Stimulated activated CD4-positive, alpha-beta T cell treated with anti-CD3 and anti-CD28 coated beads, Interleukin-12 subunit alpha, Interleukin-12 subunit beta, amount 100 ng/mL, for 4 hours (primary cell): ENCODE data around the gene DNAJA3.
A peak's percentile ranks its signal among the peaks of the same experiment; 100 is the strongest.

Source experiments
- DNase-seq: peaks from one replicate; pipeline ENCODE4 v3.0.0-alpha.2; 2020

Gene DNAJA3

DNA sequence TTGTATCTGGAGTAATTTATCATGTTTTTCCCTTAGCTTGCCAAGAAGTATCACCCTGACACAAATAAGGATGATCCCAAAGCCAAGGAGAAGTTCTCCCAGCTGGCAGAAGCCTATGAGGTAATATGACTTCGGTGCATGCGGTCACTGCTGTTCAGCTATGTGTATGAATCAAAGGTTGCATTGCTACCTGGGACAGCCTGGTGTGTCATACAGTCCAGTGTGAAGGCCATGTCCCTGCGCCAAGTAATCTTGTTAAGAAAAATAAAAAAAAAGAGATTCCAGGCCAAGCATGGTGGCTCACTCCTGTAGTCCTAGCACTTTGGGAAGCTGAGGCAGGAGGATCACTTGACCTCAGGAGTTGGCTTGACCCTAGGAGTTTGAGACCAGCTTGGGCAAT lies 11.7 kb downstream of the DNAJA3 start:
- DNase-seq = no peak

DNA sequence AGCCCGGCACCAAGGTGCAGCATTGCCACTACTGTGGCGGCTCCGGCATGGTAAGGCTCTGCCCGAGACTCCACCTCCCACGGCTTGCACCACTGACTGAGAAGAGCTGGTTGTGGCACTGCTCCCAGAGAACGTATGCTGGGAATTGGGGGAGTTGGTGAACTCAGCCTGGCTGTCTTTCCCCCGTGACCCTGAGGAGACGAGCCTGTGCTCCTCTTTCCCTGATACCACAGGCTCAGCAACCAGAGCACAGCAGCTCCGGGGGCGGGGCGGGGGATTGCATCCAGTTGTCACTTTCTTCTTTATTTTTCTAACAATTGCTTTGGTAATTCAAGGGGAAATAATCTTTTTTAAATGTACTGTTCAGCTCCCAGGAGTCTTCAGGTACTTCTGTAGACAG lies 16.7 kb downstream of the DNAJA3 start:
- DNase-seq = no peak

DNA sequence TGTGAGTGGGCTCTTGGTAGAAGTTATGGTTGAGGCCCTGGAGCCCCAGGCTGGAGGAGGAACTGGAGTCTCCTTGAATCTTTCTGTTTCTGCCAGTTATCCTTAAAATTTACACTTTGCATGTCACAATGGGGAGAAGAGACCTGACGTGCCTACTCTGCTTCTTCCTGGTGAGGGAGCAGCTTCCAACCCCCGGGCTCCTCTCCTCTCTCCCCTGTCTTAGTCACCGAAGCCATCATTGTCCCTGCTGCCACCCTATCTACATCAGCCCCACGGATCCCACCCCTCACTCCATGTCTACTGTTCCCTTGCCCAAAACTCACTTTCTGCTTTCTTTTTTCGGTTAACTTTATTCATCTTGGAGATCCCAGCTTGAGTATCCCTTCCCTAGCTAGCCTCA lies 17.6 kb downstream of the DNAJA3 start:
- no peak for DNase-seq

DNA sequence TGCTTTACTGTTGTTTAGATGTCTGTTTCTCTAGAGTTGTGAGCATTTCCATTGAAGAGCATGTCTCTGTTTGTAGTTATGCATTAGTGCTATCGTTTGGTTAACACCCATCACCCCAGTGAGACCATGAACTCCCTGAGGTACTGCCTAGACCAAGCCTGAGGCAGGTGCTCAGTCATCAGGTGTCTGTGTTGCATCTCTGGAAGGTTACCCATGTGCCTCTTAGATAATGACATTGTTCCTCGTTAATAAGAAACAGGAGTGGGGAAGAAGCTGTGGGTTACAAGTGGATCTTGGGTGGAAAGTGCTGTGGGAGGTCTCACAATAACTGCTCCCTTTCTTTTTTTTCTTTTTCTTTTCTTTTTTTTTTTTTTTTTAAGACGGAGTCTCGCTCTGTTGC lies 18.3 kb downstream of the DNAJA3 start:
- DNase-seq = no peak

DNA sequence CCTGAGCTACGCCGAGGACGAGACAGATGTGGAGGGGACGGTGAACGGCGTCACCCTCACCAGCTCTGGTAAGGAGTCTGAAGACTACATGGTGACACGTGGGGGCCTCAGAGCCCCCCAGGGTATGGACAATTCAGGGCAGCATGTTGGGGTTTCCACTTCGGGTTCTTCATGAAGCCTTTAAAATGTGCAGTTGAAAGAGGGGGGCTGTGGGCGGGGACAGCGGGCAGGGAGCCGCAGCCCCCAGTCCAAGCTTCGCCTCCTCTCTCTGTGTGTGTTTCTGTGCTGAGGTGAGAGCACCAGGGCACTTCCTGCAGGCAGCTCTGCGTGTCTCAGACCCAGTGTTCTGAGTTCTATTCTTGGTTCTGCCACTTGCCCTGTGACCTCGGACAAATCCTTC lies 24.8 kb downstream of the DNAJA3 start:
- DNase-seq = no peak

DNA sequence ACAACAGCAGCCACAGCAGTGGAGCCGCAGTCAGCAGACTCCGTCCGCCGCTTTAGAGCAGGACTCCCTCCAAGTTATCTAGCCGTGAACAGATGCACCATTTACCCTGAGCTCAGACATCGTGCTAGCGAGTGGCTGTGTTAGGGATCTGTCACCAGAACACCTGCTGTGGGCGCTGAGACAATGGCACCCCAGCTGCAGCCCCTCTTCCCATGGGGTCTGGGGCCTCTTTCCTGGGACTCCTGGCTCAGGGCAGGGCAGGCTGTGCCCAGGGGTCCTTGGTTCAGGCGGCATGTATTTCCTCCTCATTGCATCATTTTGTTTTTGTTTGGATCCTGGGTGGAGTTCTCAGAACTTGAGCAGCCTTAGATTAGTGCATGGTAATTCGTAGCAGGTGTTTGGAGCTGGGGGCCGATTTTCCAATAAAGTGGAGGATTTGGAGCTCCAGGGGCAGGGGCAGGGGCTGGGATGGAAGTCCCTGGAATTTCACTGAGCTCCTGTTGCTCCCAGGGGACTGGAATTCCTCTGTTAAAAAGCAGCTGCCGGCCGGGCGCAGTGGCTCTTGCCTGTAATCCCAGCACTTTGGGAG lies 25.4 kb downstream of the DNAJA3 start:
- DNase-seq = no peak

DNA sequence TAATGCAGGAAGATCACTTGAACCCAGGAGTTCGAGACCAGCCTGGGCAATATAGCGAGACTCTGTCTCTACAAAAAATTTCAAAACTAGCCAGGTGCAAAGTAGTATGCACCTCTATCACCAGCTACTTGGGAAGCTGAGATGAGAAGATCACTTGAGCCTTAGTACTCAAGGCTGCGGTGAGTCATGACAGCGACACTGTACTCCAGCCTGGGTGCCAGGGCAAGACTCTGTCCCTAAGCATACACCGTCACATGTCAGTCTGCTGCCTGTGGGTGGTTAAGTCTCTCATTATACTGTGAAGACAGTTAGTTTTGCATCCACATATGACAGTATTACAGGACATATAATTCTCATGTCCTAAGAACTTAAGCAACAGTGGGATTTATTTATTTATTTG lies 27.0 kb downstream of the DNAJA3 start:
- no peak for DNase-seq

DNA sequence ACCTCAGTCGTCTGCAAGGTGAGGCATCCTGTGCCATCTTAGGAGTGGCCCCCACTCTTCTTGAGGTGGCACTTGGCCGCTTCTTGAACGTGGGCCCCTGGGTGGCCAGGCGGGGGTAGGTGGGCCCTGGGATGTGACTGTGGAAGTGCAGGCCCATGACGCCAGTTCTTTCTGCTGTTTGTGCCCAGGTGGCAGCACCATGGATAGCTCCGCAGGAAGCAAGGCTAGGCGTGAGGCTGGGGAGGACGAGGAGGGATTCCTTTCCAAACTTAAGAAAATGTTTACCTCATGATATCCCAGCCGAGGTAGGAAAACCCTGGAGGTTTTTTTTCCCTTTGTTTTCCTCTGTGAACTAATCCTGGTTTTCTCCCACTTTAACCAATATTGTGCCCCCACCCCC lies 29.0 kb downstream of the DNAJA3 start:
- DNase-seq = no peak

DNA sequence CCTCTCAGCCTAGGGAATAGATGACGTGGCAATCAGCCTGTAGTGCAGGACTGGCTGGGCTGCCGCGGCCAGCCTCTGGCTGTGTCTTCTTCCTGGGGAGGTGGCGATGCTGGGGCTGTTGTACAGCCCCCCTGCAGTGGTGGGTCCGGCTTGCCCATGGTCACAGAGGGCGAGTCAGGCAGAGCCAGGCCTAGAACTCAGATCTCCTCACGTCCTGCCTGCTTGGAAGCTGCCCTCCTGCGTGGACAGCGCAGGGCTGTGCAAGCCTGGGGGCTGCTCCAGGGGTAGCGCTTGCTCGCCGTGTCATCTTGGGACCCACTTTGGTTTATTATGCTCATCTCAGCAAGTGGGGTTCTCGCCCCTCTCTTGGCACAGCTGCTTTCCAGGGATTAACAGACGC lies 29.4 kb downstream of the DNAJA3 start:
- no peak for DNase-seq

DNA sequence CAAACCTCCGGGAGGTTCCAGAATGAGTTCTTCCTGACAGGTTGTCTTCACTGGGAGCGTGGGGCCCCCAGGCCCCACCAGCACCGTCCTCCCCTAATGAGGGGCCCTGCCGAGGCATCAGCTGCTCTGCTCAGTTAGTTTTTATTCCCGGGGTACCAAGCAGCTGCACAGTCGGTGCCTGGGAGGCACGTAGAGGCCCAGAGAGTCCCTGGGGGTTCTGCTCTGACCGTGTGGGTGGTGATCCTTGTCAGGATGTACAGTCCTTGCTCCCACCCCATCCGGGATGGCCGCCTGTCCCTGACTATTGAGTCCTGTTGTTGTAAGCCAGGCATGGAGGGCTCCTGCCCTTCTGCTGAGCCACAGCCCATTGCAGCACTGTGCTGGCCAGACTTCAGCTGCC lies 30.3 kb downstream of the DNAJA3 start:
- no peak for DNase-seq

DNA sequence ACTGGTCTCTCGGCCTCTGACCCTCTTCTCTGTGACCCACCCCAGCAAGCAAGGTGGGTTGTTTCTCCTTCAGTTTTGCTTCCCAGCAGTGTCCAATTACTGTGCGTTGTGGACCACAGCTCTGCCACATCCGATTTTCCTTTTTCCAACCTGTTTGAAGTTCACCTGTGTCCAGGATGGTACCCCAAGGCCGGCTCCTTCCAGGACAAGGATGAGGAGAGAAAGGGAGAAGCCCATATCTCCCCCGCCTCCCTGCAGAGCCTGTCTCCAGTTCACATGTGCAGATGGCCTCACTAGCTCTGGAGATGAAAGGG lies 35.2 kb downstream of the DNAJA3 start:
- DNase-seq = no peak

DNA sequence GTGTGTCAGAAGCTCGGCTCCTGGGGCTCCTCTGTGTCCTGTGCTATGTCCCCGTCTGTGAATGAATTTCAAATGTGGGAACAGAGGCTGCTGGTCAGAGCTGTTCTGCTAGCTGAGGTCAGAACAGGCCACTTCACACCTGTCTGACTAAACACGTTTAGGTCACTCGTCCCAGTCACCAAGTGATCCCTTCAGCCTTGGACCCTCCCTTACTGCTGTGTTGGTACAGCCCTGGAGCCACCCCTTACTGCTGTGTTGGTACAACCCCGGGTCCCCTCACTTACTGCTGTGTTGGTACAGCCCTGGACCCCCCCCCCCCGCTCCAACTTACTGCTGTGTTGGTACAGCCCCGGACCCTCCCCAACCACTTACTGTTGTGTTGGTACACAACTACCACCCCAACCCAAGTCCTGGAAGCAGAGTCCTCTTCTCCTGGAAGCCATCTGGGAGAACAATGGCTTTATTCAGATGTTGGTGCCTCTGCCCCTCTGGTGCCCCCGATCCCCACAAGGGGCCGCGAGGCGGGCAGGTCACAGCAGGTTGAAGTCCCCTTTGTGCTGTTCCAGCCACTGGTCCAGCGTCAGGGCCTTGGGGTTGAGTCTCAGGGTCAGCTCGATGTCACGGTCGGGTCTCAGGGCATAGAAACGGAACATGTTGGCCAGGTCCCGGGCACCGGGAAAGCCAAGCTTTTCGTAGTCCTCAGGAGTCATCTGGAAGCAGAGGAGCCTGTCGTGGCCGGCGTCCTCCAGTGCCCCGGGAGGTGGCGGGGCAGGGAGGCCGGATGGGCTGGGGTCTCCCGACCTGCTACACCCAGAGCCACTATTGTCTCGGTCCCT lies 35.8 kb downstream of the DNAJA3 start:
- no peak for DNase-seq

DNA sequence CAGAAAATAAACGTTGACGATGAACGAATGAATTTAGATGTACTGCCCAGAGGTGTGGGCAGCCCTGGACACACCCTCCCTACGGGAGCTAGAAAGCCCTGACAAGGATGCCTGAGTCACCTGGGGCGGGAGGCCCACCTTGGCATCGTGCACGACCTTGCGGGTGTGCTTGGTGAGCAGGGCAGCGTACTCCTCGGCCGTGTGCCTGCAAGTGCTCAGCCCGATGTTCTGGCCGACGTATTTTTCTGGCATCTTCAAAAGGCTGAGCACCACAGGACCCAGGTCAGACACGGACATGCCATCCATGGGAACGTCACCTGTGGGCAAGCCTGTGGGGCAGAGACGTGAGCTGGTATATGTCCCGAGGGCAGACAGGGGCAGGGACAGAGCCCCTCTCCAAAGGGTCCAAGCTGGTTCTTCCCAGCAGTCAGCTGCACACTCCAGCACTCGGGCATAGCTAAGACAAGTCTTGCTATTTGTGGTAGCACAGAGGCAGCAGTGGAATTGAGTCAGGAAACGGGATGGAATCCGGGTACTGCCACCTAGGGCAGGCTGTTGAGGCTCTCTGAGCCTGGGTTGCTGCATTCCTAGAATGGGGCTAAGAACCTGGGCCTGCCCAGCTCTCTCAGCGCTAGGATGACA lies 38.0 kb downstream of the DNAJA3 start:
- no peak for DNase-seq

DNA sequence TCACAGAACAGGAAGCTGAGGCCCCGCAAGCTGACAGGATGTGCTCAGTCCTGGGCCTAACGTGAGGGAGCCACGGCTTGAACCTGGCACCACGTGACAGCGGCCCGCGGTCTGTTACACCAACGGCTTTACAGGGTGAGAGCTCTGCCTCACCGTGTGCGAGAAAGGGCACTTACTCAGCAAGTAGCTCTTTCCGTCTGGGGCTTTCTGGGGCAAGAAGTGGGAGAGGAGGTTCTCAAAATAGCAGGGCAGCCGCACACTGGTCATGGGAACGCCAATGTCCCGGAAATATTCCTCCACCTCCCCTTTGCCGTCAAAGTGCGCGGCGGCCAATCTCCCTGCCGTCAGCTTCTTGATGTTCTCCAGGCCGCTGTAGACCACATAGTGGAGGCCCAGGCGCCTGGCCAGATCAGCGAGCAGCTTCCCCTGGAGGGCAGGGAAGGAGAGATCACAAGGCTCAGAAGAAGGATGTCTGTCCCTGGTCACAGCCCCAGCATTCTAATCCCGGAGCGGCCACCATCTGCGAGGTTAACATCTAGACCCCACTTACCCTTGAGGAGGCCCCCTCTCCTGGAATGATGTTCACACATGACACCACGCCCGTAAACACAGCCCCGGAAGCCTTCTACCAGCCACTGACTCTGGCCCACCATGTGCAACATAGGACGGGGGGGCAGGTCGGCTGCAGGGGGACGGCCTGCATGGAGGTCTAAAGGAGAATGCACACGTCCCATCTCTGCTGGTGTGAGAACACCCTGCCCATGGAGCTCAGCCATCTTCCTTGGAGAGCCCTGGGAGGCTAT lies 40.5 kb downstream of the DNAJA3 start:
- peak; percentile 24 for DNase-seq

DNA sequence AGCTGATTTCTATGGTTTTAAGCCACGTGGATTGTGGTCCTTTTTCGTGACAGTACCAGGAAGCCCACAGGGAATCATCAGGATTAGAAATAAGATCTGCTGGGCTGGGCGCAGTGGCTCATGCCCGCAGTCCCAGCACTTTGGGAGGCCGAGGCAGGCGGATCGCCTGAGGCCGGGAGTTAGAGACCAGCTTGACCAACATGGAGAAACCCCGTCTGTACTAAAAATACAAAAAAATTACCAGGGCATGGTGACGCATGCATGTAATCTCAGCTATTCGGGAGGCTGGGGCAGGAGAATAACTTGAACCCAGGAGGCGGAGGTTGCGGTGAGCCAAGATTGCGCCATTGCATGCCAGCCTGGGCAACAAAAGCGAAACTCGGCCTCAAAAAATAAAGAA lies 42.2 kb downstream of the DNAJA3 start:
- no peak for DNase-seq

DNA sequence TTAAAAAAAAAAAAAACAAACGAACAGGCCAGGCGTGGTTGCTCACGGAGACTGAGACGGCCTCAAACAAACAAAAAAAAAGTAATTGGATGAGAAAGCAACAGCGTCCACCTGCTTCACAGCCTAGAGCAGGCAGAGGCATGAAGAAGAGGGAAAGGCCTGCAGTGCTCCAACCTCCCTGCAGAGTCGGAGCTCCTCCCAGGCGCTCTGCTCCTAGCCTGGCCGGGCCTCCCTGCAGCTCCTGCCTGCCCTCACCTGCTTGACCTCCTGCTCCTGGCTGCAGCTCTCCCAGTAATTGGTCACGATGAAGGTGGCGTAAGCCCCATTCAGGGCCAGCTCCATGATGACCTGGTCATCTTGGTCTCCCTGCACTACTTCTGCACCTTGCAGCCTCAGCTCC lies 43.3 kb downstream of the DNAJA3 start:
- no peak for DNase-seq

DNA sequence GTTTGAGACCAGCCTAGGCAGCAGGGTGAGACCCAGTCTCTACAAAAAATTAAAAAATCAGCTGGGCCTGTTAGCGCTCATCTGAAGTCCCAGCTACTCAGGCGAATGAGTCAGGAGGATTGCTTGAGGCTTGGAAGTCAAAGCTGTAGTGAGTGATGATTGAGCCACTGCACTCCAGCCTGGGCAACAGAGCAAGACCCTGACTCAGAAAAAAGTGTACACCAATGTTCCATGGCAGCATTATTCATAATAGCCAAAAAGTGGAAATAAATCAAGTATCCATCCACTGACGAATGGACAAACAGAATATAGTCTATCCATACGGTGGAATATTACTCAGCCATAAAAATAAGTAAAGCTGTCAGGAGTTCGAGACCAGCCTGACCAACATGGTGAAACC lies 46.2 kb downstream of the DNAJA3 start:
- DNase-seq = no peak

DNA sequence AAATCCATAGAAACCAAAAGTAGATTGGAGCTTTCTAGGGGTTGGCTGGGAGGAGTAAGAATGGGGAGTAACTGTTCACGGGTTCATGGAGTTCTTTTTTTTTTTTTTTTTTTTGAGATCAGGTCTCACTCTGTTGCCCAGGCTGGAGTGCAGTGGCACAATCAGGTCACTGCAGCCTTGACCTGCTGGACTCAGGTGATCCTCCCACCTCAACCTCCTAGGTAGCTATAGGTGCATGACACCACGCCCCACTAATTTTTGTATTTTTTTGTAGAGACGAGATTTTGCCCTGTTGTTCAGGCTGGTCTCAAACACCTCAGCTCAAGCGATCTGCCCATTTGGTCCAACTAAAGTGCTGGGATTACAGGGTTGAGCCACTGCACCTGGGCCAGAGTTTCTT lies 47.2 kb downstream of the DNAJA3 start:
- DNase-seq = no peak

DNA sequence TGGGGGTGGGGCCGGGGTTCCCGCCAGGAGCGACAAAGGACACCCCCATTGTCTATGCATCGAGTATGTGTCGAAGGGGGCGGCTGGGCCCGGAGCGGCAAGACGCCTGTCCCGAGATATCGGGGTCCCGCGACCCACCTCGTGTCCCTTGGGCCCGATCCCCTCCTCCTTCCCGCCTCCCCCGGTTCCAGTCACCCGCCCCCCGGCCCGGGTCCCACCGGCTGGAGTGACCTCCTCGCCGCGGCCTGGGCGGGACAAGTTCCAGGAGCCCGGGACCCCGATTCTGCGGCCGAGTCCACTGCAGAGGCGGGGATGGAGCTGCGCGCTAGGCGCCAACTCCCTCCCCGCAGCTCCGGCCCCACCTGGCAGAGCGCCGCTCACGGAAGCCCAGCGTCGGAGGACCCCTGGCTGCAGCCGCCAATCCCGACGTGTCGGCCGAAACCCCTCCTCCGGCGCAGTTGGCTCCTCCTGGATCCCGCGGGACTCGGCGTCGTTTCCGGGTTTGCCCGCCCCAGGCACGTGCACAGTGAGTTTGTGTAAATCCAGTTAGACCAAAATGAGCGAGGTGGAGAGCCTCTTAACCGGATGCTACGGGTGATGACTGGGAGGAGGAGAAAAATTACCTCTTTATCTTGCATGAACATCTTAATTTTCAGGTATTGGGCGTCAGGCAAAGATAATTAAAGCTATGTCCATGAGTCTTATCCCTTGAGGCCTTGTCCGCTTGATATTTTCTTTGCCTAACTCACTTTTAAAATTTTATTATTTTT lies 48.7 kb downstream of the DNAJA3 start, which contains the start of gene NMRAL1:
Gene NMRAL1 (minus strand): TSS at position 434 of the 770 bp plus-strand sequence. CDS start 493 bp downstream, outside the sequence.
- peak; percentile 78 for DNase-seq

DNA sequence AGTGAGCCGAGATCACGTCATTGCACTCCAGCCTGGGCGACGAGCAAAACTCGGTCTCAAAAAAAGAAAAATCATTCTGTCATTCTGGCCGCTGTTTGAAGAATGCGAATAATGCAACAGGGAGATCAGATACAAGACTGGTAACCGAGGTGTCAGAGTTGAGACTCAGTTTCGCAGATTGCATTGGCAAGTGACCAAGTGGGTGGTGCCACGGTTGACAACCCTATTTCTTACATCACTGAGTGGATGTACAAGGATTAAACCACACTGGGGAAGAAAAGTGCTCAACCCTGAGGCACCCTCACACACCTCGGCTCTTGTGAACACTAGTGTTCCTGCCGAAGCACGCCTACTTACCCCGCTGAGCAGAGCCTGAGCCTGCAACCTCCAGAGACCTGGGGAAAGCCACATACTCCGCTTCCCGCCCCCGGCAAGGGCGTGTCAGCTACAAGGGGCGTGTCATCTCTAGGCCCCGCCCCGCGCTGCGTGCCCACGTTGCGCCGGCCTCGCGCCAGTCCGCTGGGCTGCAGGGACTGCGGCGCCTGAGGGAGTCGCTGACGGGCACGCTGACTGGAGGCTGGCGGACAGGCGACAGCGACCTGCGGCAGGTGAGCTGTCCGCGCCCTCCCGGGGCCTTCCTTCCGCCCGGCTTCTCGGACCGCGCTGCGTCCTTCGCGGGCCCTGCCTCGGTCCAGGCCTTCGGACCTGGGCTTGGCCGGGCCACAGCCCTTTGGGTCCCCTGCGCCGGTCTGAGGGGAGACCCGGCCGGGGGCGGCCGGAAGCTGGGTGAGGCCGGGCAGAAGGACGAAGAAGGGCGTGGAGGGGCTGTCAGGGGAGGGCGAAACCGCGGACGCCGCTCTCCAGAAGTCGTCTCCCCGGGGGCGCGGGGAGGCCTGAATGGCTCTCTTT lies 50.5 kb downstream of the DNAJA3 start, which contains the start of gene HMOX2:
Gene HMOX2 (plus strand): TSS at position 519 of the 909 bp plus-strand sequence. CDS start 29,127 bp downstream, outside the sequence.
- peak; percentile 94 for DNase-seq

DNA sequence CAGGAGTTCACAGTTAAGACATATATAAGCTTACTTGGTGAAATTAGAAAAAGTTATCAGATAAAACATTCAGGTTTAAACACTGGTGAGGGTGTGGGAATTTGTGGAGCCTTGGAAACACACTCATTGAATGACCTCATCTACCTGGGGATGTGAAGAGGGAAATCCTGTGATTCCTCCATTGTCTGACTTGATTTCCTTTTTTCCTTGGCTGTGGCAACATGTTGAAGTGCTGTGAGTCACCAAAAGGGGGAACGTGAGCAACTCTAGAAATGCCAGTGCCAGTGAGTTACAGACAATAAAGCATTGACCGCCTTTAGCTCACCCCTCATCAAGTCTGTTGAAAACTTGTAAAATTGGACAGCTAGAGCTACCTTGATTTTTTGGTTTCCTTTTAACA lies 52.3 kb downstream of the DNAJA3 start:
- no peak for DNase-seq
